Cerebellar cortex (tissue), 1 donor: ENCODE results near the gene RPLP1.
A peak's percentile ranks its signal among the peaks of the same experiment; 100 is the strongest.

ENCODE experiments used
- DNase-seq: peaks from one replicate; pipeline ENCODE4 v3.0.0-alpha.2; 2015; ENCODE audit warnings: low spot score

Gene RPLP1

DNA sequence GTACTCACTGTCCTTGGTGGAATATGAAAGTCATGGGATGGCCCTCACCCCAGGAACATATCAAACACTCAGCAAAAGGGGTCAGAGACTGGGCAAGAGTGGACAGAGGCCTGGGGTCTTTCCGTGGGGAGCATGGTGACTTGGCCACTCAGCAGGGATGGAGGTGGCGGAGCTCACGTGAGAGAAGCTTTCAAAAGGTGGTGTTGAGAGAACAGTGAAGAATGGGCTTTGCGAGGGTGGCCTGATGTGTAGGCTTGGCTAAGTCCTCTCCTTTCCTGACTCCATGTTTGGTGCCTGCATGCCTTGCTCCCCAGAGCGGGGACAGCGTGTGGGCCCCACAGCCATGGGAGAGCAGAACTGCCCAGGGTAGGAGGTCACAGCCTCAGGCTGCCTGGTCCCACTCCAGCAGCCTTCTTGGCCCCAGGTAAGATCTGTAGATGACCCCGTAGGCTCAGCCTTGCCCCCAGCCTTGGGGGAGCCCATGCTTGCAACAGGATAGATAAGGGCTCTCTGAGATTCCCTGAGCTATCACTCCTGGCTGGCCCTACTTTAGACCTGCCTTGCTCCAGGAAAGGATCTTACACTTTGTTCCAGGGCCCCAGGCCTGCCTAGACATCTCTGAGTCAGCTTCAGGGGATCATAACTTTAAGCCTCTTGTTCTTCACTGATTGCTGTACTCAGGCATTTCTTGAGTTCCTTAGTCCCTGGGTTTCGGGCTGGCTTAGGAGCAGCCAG lies 17.0 kb downstream of the RPLP1 start:
- DNase-seq, result no peak

- no peak for DNase-seq
These were observed 19.4 kb downstream of the RPLP1 start for GRCh38 chr15:69472046-69472445.

- DNase-seq, result no peak
These were observed 19.9 kb downstream of the RPLP1 start for GRCh38 chr15:69472562-69472961.

- no peak for DNase-seq
These were observed 21.7 kb downstream of the RPLP1 start for GRCh38 chr15:69474291-69474690.

- no peak for DNase-seq
These were observed 22.3 kb downstream of the RPLP1 start for GRCh38 chr15:69474846-69475455.

DNA sequence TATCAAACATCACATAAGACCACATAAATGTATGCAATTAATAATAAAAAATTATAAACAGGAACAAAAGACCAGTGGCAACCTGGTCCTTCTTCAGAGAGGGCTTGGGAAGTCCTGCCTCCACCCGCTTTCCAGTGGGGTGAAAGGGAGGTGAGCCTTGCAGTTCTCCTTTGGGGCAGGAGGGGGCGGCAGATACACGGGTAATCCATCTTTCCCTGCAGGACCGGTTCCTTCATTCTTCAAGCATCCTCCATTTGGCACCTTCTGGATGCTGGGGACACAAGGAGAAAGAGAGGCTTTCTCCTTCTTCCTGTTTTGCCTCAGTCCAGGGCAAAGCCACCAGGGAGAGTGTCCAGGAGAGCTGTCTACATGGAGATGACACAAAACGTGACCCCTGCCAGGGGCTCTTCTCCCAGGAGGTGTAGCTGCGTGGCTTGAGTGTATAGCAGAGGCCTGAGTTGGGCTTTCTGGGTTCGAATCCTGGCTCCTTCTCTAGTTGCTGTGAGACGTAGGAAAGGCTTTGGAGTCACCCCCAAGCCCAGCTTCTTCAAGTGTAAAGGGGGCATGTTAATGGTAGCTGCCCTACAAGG lies 23.2 kb downstream of the RPLP1 start:
- DNase-seq, result peak; percentile 78

- DNase-seq, result no peak
These were observed 24.3 kb downstream of the RPLP1 start for GRCh38 chr15:69476704-69477473.

GRCh38 chr15:69478259-69478781 lies 25.7 kb downstream of the RPLP1 start:
- no peak for DNase-seq

DNA sequence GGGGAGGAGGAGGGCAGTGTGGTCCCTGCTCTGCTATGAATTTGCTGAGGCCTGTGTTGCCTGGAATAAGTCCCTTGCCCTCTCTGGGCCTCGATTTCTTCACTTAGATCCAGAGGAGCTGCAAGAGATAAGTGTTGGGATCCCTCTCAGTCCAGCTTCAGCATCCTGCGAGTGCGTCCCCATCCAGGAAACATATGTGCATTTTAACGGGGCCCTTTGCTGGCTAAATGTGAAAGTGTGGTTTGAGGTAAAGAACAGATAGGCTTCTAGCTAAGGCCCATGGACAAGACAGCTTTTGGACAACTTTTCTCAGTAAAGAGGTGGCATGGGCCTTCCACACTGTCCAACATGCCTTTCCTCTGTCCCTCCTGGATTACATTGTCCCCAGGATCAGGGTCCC lies 26.5 kb downstream of the RPLP1 start:
- DNase-seq, result no peak

GRCh38 chr15:69479971-69480370 lies 27.4 kb downstream of the RPLP1 start:
- DNase-seq, result no peak

DNA sequence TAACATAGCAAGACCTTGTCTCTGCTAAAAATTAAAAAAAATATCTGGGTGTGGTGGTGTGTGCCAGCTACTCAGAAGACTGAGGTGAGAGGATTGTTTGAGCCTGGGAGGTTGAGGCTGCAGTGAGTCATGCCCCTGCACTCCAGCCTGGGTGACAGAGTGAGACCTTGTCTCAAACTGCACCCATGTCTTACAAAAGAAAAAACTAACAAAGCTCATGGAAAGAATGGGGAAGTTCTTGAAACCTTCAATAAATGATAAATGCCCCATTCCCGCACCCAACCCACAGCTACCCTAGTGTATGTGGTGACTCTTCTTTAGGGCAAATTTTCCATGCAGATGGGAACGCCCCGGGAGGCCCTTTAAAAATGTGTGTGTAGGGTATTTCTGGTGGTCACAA lies 28.3 kb downstream of the RPLP1 start:
- no peak for DNase-seq

DNA sequence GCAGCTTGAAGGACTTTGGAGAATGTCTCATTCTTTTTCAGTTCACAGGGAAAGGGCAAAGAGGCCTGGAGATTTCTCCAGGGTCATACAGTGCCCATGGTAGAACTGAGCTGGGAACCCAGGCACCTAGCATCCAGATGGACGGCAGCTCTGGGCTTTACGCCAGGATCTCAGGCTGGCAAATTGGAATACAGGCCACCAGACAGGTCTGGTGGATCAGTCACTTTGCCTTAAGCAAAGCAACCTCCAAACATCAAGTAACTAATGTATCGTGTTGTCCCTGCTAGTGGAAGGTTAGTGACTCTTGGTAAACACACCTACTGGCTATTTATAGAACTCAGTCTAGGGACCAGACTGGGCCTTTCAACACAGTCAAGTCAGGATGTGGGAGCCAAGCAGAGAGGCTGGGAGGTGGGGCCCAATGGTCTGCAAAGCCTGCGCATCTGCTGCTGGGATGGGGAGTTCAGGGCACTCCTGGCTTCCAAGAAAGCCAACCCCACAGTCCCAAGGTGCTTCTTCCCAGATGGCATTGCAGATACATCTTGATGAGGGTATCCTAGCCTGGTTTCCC lies 30.2 kb downstream of the RPLP1 start:
- DNase-seq, result no peak

DNA sequence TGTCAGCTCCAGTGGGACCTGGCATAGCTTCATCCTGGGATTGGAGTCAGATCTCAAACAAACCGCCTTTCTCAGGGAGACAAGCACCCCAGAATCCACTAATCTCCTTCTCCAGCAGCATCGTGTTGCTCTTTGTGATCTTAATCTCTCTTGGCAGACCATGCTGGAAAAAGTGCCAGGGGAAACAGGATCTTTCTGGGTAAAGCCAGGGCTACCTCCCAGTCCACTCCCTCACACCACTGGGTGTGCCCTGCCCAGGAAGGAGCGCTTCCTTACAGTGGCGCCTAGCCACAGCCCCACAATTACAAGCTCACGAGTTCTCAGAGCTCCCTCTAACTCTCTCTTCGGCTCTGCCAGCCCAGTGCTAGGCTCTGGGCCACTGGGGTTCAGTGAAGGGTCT lies 32.2 kb downstream of the RPLP1 start:
- no peak for DNase-seq

DNA sequence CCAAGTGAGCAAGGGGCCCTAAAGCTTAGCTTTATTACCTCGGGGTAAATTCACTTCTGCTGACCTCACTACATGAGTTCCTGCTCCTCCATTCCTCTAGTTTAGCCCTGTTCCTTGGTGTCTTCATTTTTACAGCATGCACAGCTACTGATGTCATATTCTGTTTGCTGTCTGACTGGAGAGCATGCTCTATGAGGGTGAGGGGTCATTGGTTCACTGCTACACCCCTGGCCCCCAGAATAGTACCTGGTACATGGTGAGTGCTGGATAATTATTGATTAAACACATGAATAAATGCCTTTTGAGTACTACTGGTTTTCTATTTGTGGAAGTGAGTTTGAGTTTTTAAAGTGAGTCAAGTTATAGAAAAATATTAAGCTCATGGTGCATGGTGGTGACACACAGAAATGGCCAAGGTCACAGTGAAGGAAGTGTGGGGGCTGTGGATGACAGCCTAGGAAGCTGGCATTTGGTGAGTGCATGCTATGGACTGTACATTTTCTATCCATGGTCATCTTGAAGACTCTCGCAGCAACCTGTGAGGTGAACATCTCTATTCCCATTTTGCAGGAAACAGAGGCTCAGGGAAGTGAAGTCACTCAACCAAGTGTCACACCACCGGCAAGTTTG lies 34.0 kb downstream of the RPLP1 start:
- no peak for DNase-seq

- no peak for DNase-seq
These were observed 36.5 kb downstream of the RPLP1 start for GRCh38 chr15:69489073-69489571.

DNA sequence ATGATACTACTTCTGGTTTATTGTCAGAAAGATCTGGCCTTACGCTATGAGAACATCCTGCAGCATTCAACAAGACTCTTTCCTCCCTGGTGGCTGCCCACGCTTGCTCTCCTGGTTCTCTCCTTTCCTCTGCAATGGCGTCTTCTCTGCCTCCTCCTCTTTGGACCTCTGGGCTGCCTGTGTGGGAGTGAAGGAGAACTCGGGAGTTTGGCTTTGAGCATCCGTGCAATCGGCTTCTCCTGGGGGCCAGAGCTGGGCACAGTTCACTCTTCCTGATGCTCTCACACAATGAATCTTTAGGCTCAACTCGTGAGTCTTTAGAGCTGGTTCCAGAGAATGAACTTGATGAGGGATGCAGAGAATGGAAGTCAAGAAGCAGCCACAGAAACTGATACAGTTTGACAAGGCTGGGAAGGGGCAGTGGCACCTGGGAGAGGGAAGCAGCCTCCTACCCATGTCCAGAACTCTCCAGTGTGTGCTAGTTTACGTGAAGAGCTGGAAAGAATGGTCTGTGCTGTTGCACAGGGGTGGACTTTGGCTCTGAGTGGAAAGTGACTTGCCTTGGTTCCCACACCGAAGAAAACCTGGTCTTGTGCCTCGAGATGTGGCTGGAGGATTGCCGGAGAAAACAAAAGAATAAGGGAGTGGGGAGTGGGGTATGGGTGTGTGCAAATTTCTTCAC lies 37.9 kb downstream of the RPLP1 start:
- no peak for DNase-seq

DNA sequence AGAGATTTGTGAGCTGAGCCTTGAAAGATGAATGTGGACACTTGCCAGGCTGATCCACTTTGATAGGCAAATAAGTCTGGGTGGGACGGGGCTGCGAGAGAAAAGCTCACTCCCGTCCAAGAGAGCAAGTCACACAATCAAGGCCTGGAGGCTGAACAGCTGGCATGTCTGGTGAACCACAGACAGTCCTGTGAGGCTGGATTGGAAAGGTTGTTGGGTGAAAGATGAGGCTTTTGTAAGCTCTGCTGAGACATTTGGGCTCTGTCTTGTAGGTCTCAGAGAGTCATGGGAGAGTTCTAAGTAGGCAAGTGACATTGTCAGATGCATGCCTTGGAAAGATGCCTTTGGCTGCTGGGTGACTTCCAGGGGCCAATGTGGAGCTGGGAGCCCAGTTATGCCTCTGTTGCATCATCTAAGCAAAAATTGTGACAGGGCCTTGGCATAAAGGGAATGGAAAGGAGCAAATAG lies 38.5 kb downstream of the RPLP1 start:
- no peak for DNase-seq

- no peak for DNase-seq
These were observed 40.8 kb downstream of the RPLP1 start for GRCh38 chr15:69493406-69493805.

DNA sequence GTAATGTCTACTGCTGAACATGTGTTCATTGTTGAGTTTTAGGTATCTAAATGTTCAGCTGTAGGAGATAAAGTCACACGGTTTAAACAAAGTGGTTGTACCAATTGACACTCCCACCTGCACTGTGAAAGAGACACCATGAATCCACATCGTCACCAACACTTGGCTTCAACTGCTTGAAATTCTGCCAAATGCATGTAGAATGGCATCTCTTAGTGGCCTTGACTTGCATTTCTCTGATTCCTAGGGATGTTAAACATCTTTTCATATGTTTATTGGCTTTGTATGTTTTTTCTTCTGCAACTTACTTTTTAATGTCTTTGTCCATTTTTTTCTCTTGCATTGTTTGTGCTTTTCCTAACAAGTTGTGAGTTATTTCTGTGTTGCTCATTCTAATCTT lies 43.4 kb downstream of the RPLP1 start:
- DNase-seq, result no peak

- no peak for DNase-seq
These were observed 44.5 kb downstream of the RPLP1 start for GRCh38 chr15:69497076-69497475.

GRCh38 chr15:69497667-69498066 lies 45.0 kb downstream of the RPLP1 start:
- no peak for DNase-seq
